SK-N-SH (cell line): ENCODE results near the gene TIAM2.

Experiments
- CHD2 ChIP-seq: fragments of 150-350 bp; IDR thresholded peaks from 2 replicates; pipeline ENCODE4 v1.6.1; 2018; ENCODE audit warnings: low read length; ENCODE audit not compliant: partially characterized antibody
- MXI1 ChIP-seq: IDR thresholded peaks from 2 replicates; pipeline ENCODE4 v1.6.1; 2012; ENCODE audit warnings: mild to moderate bottlenecking, low read depth, low read length, improper control_type of control experiment
- POLR2AphosphoS5 ChIP-seq: IDR thresholded peaks from 2 replicates; pipeline ENCODE4 v1.6.1; 2012; ENCODE audit warnings: low read depth, low read length
- RAD21 ChIP-seq: IDR thresholded peaks from 2 replicates; pipeline ENCODE4 v1.6.1; 2012; ENCODE audit warnings: mild to moderate bottlenecking, low read length
- RFX5 ChIP-seq: IDR thresholded peaks from 2 replicates; pipeline ENCODE4 v1.6.1; 2012; ENCODE audit warnings: mild to moderate bottlenecking, improper control_type of control experiment, low read length
- SIN3A ChIP-seq: IDR thresholded peaks from 2 replicates; pipeline ENCODE4 v1.6.1; 2012; ENCODE audit warnings: low read depth, mild to moderate bottlenecking, low read length, moderate library complexity, borderline replicate concordance
- TCF12 ChIP-seq: IDR thresholded peaks from 2 replicates; pipeline ENCODE4 v1.4.0; 2012
- ZBTB33 ChIP-seq: IDR thresholded peaks from 2 replicates; pipeline ENCODE4 v1.4.0; 2012; ENCODE audit warnings: low read depth, borderline replicate concordance
- TF ChIP-seq, protein P1 (sequence below): IDR thresholded peaks from 2 replicates; pipeline ENCODE4 v1.4.0; 2012; ENCODE audit warnings: low read depth
- TF ChIP-seq, protein P2 (sequence below): fragments of 200-600 bp; sonication (generic); IDR thresholded peaks from 2 replicates; pipeline ENCODE4 v1.6.1; 2017; ENCODE audit warnings: antibody characterized with exemption, mild to moderate bottlenecking, moderate library complexity
- TF ChIP-seq, protein P3 (sequence below): IDR thresholded peaks from 2 replicates; pipeline ENCODE4 v1.6.1; 2012; ENCODE audit warnings: mild to moderate bottlenecking, low read depth, low read length, moderate library complexity
- TF ChIP-seq, protein P4 (sequence below): fragments of 150-350 bp; IDR thresholded peaks from 2 replicates; pipeline ENCODE4 v1.6.1; 2016; ENCODE audit warnings: mild to moderate bottlenecking, low read depth, low read length

DNA sequence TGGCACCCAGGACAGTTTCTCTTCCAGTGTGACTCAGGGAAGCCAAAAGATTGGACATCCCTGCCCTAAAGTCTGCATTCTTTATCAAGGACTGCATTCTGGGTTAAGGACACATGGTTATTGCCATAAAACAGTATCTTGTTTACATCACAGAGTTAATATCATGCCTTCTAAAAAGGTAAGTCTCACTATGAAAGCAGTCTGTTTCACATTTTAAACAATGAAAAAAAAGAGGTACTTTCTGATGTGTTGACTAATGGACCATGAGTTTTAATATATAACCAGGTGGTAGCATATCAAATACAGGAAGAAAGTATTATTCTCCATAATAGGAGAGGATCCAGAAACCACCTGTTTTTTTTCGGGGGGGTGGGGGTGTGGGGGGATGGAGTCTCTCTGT is 93.7 kb downstream of the TIAM2 start:
- no peak for TF ChIP-seq SIN3A
- no peak for TF ChIP-seq MXI1
- no peak for TF ChIP-seq ZBTB33
- TF ChIP-seq CHD2 = no peak
- TF ChIP-seq, protein P1, sequence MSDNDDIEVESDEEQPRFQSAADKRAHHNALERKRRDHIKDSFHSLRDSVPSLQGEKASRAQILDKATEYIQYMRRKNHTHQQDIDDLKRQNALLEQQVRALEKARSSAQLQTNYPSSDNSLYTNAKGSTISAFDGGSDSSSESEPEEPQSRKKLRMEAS = no peak
- TF ChIP-seq, protein P2, sequence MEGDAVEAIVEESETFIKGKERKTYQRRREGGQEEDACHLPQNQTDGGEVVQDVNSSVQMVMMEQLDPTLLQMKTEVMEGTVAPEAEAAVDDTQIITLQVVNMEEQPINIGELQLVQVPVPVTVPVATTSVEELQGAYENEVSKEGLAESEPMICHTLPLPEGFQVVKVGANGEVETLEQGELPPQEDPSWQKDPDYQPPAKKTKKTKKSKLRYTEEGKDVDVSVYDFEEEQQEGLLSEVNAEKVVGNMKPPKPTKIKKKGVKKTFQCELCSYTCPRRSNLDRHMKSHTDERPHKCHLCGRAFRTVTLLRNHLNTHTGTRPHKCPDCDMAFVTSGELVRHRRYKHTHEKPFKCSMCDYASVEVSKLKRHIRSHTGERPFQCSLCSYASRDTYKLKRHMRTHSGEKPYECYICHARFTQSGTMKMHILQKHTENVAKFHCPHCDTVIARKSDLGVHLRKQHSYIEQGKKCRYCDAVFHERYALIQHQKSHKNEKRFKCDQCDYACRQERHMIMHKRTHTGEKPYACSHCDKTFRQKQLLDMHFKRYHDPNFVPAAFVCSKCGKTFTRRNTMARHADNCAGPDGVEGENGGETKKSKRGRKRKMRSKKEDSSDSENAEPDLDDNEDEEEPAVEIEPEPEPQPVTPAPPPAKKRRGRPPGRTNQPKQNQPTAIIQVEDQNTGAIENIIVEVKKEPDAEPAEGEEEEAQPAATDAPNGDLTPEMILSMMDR = no peak
- no peak for TF ChIP-seq POLR2AphosphoS5
- TF ChIP-seq, protein P3, sequence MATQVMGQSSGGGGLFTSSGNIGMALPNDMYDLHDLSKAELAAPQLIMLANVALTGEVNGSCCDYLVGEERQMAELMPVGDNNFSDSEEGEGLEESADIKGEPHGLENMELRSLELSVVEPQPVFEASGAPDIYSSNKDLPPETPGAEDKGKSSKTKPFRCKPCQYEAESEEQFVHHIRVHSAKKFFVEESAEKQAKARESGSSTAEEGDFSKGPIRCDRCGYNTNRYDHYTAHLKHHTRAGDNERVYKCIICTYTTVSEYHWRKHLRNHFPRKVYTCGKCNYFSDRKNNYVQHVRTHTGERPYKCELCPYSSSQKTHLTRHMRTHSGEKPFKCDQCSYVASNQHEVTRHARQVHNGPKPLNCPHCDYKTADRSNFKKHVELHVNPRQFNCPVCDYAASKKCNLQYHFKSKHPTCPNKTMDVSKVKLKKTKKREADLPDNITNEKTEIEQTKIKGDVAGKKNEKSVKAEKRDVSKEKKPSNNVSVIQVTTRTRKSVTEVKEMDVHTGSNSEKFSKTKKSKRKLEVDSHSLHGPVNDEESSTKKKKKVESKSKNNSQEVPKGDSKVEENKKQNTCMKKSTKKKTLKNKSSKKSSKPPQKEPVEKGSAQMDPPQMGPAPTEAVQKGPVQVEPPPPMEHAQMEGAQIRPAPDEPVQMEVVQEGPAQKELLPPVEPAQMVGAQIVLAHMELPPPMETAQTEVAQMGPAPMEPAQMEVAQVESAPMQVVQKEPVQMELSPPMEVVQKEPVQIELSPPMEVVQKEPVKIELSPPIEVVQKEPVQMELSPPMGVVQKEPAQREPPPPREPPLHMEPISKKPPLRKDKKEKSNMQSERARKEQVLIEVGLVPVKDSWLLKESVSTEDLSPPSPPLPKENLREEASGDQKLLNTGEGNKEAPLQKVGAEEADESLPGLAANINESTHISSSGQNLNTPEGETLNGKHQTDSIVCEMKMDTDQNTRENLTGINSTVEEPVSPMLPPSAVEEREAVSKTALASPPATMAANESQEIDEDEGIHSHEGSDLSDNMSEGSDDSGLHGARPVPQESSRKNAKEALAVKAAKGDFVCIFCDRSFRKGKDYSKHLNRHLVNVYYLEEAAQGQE = no peak
- TF ChIP-seq, protein P4, sequence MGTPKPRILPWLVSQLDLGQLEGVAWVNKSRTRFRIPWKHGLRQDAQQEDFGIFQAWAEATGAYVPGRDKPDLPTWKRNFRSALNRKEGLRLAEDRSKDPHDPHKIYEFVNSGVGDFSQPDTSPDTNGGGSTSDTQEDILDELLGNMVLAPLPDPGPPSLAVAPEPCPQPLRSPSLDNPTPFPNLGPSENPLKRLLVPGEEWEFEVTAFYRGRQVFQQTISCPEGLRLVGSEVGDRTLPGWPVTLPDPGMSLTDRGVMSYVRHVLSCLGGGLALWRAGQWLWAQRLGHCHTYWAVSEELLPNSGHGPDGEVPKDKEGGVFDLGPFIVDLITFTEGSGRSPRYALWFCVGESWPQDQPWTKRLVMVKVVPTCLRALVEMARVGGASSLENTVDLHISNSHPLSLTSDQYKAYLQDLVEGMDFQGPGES = no peak
- TF ChIP-seq RAD21 = no peak
- no peak for TF ChIP-seq TCF12
- no peak for TF ChIP-seq RFX5
